ENCODE results near the gene TCEA2. TPM values are rescaled to one million over a fixed set of nuclear protein-coding genes. Genes with fewer than 3 reads are reported as not detected.

Gene TCEA2
- total RNA-seq, 2 experiments from 2014 or later = 36.4 to 71.2 TPM

DNA sequence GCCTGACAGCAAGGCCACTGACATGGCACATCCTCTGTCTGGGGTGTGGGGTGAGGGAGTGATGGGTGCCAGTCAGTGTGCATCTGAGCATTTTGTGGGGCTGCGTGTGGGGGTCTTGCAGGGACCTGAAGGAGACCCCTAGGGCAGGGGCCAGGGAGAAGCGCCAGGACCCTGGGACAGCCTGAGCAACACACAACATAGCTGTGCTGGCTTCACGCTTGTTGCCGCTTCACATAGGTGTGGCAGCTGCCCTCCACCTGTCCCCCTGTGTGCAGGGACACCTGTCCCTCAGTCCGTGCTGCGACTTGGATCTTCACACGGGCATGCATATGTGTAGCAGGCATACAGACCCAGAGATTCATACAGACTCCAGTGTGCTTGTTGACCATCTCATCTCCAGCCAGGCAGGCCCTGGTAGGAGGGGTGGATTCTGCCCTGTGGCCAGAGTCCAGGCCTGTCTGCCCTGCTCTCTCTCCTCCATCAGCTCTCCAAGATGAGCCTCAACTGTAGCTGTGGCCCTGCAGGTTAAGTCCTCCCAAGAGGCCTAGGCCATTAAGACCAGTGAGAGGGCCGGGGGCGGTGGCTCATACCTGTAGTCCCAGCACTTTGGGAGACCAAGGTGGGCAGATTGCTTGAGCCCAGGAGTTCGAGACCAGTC is 47.5 kb downstream of the TCEA2 start:
- no peak overlapping the region for H3K27ac ChIP-seq (ENCODE audit: low read depth, low read length, poor library complexity, severe bottlenecking)
- H3K9me2 ChIP-seq (ENCODE audit: insufficient read depth, low read length) = no peaks in the 10 kb centered on the region
- DNase-seq (ENCODE audit: low spot score) = no peak
- no peak for TF ChIP-seq EZH2phosphoT487 (IDR thresholded peaks at IDR 0.05; ENCODE audit: borderline replicate concordance, low read depth, low read length)
- TF ChIP-seq, protein P1, sequence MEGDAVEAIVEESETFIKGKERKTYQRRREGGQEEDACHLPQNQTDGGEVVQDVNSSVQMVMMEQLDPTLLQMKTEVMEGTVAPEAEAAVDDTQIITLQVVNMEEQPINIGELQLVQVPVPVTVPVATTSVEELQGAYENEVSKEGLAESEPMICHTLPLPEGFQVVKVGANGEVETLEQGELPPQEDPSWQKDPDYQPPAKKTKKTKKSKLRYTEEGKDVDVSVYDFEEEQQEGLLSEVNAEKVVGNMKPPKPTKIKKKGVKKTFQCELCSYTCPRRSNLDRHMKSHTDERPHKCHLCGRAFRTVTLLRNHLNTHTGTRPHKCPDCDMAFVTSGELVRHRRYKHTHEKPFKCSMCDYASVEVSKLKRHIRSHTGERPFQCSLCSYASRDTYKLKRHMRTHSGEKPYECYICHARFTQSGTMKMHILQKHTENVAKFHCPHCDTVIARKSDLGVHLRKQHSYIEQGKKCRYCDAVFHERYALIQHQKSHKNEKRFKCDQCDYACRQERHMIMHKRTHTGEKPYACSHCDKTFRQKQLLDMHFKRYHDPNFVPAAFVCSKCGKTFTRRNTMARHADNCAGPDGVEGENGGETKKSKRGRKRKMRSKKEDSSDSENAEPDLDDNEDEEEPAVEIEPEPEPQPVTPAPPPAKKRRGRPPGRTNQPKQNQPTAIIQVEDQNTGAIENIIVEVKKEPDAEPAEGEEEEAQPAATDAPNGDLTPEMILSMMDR (conservative IDR thresholded peaks at IDR 0.05; ENCODE audit: low read length) = no peak
- intact Hi-C loops (cut with micrococcal nuclease; ENCODE audit: unreplicated experiment) = no loop called here
- H3K4me2 ChIP-seq (ENCODE audit: low read length) = no peak overlapping the region
- no TSS peak for BruUV-seq (replicated peaks)
- POLR2A ChIA-PET = no interaction called here
- H3K9me3 ChIP-seq (ENCODE audit: low read length) = no peaks in the 10 kb centered on the region
- H2AFZ ChIP-seq (ENCODE audit: low read length) = no peak overlapping the region
- CTCF ChIA-PET (ENCODE audit: unreplicated experiment) = no interaction called here
- no peaks in the 10 kb centered on the region for H3K36me3 ChIP-seq (ENCODE audit: insufficient read depth, low read length)
- peaks cover 14% of the 10 kb centered on the region for H3K4me1 ChIP-seq (ENCODE audit: insufficient read depth, low read length, poor library complexity, severe bottlenecking)
- H4K20me1 ChIP-seq (ENCODE audit: insufficient read depth, low read length) = no peaks in the 10 kb centered on the region
- no peaks in the 10 kb centered on the region for H3K79me2 ChIP-seq (ENCODE audit: insufficient read depth, low read depth, low read length)
- H3K4me3 ChIP-seq (ENCODE audit: low read depth, low read length, poor library complexity, severe bottlenecking) = no peak overlapping the region

DNA sequence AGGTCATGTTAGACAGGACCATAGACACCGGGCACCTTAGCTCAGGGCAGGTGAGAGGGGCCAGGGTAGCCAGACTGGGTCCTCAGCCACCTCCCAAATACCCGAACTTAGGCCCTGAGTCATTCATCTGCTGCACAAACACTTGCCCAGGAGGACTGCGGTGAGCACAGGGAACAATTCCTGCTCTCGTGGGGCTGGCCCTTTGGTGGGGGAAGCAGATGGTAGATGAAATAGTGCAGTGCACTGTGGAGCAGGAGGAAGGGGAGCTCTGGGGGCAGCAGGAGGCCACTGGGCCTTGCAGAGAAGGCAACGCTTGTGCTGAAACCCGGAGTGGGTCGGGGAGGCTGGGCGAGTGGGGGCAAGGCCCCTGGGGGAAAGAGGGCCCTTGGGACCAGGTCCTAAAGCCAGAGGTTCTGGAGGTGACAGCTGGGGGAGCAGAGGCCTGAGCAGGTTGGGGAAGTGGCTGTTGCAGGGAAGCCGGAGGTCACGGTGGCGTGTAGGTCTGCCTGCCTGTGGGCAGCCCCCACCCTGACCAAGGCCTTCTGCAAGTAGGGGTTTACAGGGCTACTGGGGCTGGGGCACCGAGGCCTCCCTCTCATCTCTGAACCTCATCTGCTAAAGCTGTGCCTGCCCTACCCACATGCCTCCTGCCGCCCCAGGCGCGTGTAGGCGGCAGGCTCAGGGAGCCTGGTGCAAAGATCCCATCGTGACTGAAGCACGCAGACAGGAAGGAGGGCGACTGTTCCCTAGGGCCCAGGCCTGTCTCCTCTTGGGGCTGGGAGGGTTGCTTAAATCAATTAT is 49.0 kb downstream of the TCEA2 start:
- no peaks in the 10 kb centered on the region for H3K36me3 ChIP-seq (ENCODE audit: insufficient read depth, low read length)
- peaks cover 12% of the 10 kb centered on the region for H3K4me1 ChIP-seq (ENCODE audit: insufficient read depth, low read length, poor library complexity, severe bottlenecking)
- no peaks in the 10 kb centered on the region for H3K9me3 ChIP-seq (ENCODE audit: low read length)
- TF ChIP-seq, protein P1 (conservative IDR thresholded peaks at IDR 0.05; ENCODE audit: low read length) = no peak
- no peak for TF ChIP-seq EZH2phosphoT487 (IDR thresholded peaks at IDR 0.05; ENCODE audit: borderline replicate concordance, low read depth, low read length)
- no peaks in the 10 kb centered on the region for H4K20me1 ChIP-seq (ENCODE audit: insufficient read depth, low read length)
- ChIA-PET CTCF (ENCODE audit: unreplicated experiment) (no interaction called here), POLR2A (no interaction called here)
- H2AFZ ChIP-seq (ENCODE audit: low read length) = no peak overlapping the region
- H3K79me2 ChIP-seq (ENCODE audit: insufficient read depth, low read depth, low read length) = no peaks in the 10 kb centered on the region
- H3K9me2 ChIP-seq (ENCODE audit: insufficient read depth, low read length) = no peaks in the 10 kb centered on the region
- intact Hi-C loops (cut with micrococcal nuclease; ENCODE audit: unreplicated experiment) = no loop called here
- no peak for DNase-seq (ENCODE audit: low spot score)
- H3K27ac ChIP-seq (ENCODE audit: low read depth, low read length, poor library complexity, severe bottlenecking) = no peak overlapping the region
- H3K4me3 ChIP-seq (ENCODE audit: low read depth, low read length, poor library complexity, severe bottlenecking) = no peak overlapping the region
- H3K4me2 ChIP-seq (ENCODE audit: low read length) = no peak overlapping the region
- no TSS peak for BruUV-seq (replicated peaks)
